Vagina (tissue), 2 donors: ENCODE results near the gene PAQR7. TPM values are rescaled to one million over a fixed set of nuclear protein-coding genes. Genes with fewer than 3 reads are reported as not detected.

Experiments
- DNase-seq, 2 donors: peaks; one replicate each; pipeline ENCODE4 v3.0.0-alpha.2; 2017; ENCODE audit errors: extremely low spot score in 2 of 2
- H3K27ac ChIP-seq: fragments of 200-600 bp; sonication (generic); one replicate; pipeline ENCODE4 v1.5.1; 2019
- H3K27me3 ChIP-seq: fragments of 200-600 bp; sonication (generic); one replicate; pipeline ENCODE4 v1.5.1; 2019
- H3K36me3 ChIP-seq, 2 donors: fragments of 200-600 bp; sonication (generic); one replicate each; pipeline ENCODE4 v1.5.1; 2017 to 2019
- H3K4me1 ChIP-seq: fragments of 200-600 bp; sonication (generic); one replicate; pipeline ENCODE4 v1.5.1; 2019
- H3K4me3 ChIP-seq, 2 donors: fragments of 200-600 bp; sonication (generic); 1 replicate in 1 of 2; 2 replicates in 1 of 2; pipeline ENCODE4 v1.5.1; 2016 to 2019
- H3K9me3 ChIP-seq: fragments of 200-600 bp; sonication (generic); one replicate; pipeline ENCODE4 v1.5.1; 2019
- POLR2A ChIP-seq, 2 donors: fragments of 450-650 bp; IDR thresholded peaks; one replicate each; pipeline ENCODE4 v1.6.1; 2017; ENCODE audit warnings: antibody characterized with exemption in 2 of 2, mild to moderate bottlenecking in 2 of 2, moderate library complexity in 2 of 2
- POLR2AphosphoS5 ChIP-seq, 2 donors: sonication (generic); formaldehyde crosslinking; IDR thresholded peaks; one replicate each; pipeline ENCODE4 v1.9.0; 2017; ENCODE audit warnings: antibody characterized with exemption in 2 of 2, mild to moderate bottlenecking in 2 of 2, low read depth in 1 of 2; ENCODE audit not compliant: insufficient read depth in 1 of 2
- intact Hi-C: fragments of 100-400 bp; cut with DNase I; formaldehyde crosslinking; loops from one replicate; pipeline ENCODE4 v1.15.1; 2023
- total RNA-seq: library from RNA; depleted of rRNA; stranded (reverse); fragments of >200 nt; gene quantifications from one replicate; pipeline ENCODE4 v1.2.3, GENCODE V29; 2016
- TF ChIP-seq, protein P1 (sequence below), 3 experiments: fragments of 450-650 bp in 2 of 3; fragments of 200-600 bp in 1 of 3; sonication (generic) in 1 of 3; IDR thresholded peaks; one replicate each; pipeline ENCODE4 v1.5.1; 2017 to 2019; ENCODE audit warnings: antibody characterized with exemption in 3 of 3, mild to moderate bottlenecking in 2 of 3, moderate library complexity in 2 of 3

PAQR7 gene
- total RNA-seq, 1 donor from 2014 or later: 7.1 TPM

DNA sequence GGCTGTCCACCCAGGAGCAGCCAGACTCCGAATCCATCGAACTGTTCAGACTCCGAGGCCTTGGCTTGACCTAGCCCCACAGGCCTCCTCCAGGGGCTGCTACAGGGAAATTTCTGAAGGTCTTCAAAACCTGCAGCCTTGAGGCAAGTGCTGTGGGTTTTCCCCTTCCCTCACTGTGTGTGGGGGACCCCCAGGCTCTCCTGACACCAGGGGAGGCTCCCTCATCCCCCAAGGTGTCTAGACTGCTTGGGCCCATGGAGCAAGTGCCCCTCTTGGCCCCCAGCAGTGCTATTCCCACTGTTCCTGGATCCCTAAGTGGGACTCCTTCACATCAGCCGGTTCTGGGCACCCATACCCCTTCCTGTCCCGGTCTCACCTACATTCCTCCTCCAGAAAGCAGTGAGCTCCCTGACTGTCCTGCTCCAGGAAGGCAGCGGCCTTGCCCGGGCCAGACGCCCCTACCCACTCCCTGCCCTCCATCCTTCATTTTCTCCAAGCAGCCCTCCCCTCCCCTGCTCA is 814 bp downstream of the PAQR7 start:
- Histone ChIP-seq H3K27me3 (no peaks in the 10 kb centered on the region), H3K27ac (peak overlapping the region; percentile 85), H3K9me3 (no peaks in the 10 kb centered on the region), H3K4me3 (peak overlapping the region; percentile 69 to 71), H3K4me1 (peaks cover 60% of the 10 kb centered on the region), H3K36me3 (no peaks in the 10 kb centered on the region)
- intact Hi-C loops: no loop called here
- no peak for DNase-seq
- TF ChIP-seq POLR2AphosphoS5 (IDR thresholded peaks at IDR 0.05; ENCODE audit: insufficient read depth in 1 of 2, low read depth in 1 of 2): no peak
- TF ChIP-seq, protein P1, sequence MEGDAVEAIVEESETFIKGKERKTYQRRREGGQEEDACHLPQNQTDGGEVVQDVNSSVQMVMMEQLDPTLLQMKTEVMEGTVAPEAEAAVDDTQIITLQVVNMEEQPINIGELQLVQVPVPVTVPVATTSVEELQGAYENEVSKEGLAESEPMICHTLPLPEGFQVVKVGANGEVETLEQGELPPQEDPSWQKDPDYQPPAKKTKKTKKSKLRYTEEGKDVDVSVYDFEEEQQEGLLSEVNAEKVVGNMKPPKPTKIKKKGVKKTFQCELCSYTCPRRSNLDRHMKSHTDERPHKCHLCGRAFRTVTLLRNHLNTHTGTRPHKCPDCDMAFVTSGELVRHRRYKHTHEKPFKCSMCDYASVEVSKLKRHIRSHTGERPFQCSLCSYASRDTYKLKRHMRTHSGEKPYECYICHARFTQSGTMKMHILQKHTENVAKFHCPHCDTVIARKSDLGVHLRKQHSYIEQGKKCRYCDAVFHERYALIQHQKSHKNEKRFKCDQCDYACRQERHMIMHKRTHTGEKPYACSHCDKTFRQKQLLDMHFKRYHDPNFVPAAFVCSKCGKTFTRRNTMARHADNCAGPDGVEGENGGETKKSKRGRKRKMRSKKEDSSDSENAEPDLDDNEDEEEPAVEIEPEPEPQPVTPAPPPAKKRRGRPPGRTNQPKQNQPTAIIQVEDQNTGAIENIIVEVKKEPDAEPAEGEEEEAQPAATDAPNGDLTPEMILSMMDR (IDR thresholded peaks at IDR 0.05): no peak
- no peak for TF ChIP-seq POLR2A (IDR thresholded peaks at IDR 0.05)

DNA sequence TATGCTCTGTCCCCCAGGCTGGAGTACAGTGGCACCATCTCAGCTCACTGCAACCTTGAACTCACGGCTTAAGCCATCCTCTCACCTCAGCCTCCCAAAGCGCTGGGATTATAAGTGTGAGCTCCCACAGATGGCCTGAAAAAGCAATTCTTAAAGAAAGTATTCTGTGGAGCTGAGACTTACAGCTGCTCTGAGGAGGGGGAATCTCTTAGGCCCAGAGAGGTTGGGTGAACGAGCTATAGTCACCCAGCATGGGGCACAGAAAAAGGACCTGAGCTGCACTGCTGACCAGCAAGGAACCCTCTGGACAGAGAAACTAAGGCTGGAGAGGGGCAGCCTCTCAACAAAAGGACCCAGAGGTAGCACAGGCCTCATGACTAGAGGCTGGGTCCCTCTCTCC is 1.3 kb downstream of the PAQR7 start:
- Histone ChIP-seq H3K4me1 (peaks cover 60% of the 10 kb centered on the region), H3K4me3 (peak overlapping the region; percentile 69 to 71), H3K9me3 (no peaks in the 10 kb centered on the region), H3K36me3 (no peaks in the 10 kb centered on the region), H3K27me3 (no peaks in the 10 kb centered on the region), H3K27ac (peak overlapping the region; percentile 85)
- intact Hi-C loops: no loop called here
- no peak for DNase-seq
- TF ChIP-seq POLR2A (IDR thresholded peaks at IDR 0.05): no peak
- no peak for TF ChIP-seq POLR2AphosphoS5 (IDR thresholded peaks at IDR 0.05; ENCODE audit: insufficient read depth in 1 of 2, low read depth in 1 of 2)
- TF ChIP-seq, protein P1 (IDR thresholded peaks at IDR 0.05): no peak

DNA sequence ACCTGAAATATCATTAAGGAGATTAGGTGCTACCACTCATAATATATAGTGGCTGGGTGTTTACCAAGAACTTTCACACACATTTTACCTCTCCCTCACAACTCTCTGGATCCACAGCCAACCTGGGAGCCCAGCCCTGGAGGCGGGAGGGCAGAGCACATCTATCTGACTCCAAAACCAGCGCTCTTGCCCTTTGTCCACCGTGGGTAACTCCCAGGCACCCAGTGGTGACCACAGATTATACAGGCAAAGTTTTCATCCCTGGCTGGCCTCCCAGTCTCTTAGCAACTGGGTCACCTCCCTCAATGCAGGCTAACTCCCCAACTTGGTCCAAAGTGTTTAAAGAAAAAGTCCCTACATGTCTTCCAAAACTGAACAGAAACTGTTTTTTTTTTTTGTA is 2.4 kb downstream of the PAQR7 start:
- no peak for TF ChIP-seq POLR2A (IDR thresholded peaks at IDR 0.05)
- TF ChIP-seq POLR2AphosphoS5 (IDR thresholded peaks at IDR 0.05; ENCODE audit: insufficient read depth in 1 of 2, low read depth in 1 of 2): no peak
- TF ChIP-seq, protein P1 (IDR thresholded peaks at IDR 0.05): no peak
- no peaks in the 10 kb centered on the region for H3K36me3 ChIP-seq
- no peaks in the 10 kb centered on the region for H3K9me3 ChIP-seq
- peaks cover 60% of the 10 kb centered on the region for H3K4me1 ChIP-seq
- no peak for DNase-seq
- no peak overlapping the region for H3K27ac ChIP-seq
- intact Hi-C loops: no loop called here
- H3K4me3 ChIP-seq: no peak overlapping the region
- no peaks in the 10 kb centered on the region for H3K27me3 ChIP-seq

DNA sequence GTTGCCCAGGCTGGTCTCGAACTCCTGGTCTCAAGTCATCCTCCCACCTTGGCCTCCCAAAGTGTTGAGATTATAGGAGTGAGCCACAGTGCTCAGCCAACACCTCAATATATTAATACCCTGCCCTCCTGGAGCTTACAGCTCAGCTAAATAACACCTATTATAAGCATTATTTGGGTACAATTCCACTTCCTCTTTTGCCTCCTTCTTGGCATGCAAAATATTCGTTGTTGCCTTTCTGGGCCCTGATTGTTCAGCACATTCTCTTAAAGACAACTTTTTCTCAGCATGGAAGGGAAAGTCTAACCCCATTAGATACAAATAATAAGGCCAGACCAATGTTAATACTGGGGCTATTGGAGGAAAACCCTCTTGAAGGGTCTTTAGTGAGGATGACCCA is 2.8 kb downstream of the PAQR7 start:
- Histone ChIP-seq H3K27me3 (no peaks in the 10 kb centered on the region), H3K36me3 (no peaks in the 10 kb centered on the region), H3K4me3 (no peak overlapping the region), H3K9me3 (no peaks in the 10 kb centered on the region), H3K4me1 (peaks cover 60% of the 10 kb centered on the region), H3K27ac (no peak overlapping the region)
- intact Hi-C loops: no loop called here
- DNase-seq: no peak
- no peak for TF ChIP-seq POLR2A (IDR thresholded peaks at IDR 0.05)
- TF ChIP-seq POLR2AphosphoS5 (IDR thresholded peaks at IDR 0.05; ENCODE audit: insufficient read depth in 1 of 2, low read depth in 1 of 2): no peak
- TF ChIP-seq, protein P1 (IDR thresholded peaks at IDR 0.05): no peak

DNA sequence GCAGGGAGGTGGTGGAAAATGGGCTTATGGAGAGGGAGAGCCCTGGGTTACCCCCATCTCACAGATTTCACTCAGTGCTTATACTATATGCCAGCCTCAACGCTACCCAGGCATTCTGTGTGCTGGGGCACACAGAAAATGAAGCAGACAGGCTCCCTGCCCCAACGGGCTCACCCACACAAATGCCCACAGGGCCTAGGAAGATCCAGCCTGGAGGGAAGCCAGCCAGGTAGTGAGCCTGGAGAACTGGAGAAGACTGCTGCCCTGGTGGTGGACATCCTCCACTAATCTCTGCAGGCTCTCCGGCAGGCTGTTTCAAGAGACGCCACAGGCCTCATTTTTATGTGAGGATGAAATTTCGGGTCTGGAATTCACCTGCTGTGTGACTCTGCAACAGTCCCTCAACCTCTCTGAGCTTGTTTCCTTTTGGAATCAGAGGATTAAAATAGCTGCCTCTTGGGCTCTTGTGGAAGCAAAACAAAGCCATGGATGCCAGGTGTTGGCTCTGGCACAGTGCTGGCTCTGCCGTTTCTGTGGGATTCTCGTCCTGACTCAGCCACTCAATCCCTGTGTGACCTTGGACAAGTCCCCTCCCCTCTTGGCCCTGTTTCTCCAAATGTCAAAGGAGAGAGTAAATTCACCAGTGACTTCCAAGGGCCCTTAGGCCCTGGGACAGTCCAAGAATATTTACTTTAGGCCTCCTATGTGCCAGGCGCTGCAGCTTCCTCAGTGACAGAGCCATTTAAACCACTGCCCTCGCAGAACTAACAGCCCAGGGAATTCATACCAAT is 3.6 kb downstream of the PAQR7 start:
- H3K27me3 ChIP-seq: no peaks in the 10 kb centered on the region
- no peak overlapping the region for H3K4me3 ChIP-seq
- peak overlapping the region; percentile 0 for H3K27ac ChIP-seq
- peaks cover 60% of the 10 kb centered on the region for H3K4me1 ChIP-seq
- DNase-seq: no peak
- intact Hi-C loops: no loop called here
- no peaks in the 10 kb centered on the region for H3K36me3 ChIP-seq
- no peaks in the 10 kb centered on the region for H3K9me3 ChIP-seq
- TF ChIP-seq, protein P1 (IDR thresholded peaks at IDR 0.05): no peak
- TF ChIP-seq POLR2A (IDR thresholded peaks at IDR 0.05): no peak
- no peak for TF ChIP-seq POLR2AphosphoS5 (IDR thresholded peaks at IDR 0.05; ENCODE audit: insufficient read depth in 1 of 2, low read depth in 1 of 2)
